ENCODE data around the gene ARSG.
A peak's percentile ranks its signal among the peaks of the same experiment; 100 is the strongest.
"Not testable (repeated sequence)": the region's sequence is repeated elsewhere in the genome, so short reads cannot be mapped to it uniquely, and the experiment has no call there.

The ARSG gene

GRCh38 chr17:68341482-68341881 lies 50.2 kb downstream of the ARSG start:
- DNase-seq: no peak

- no peak for DNase-seq
These were observed 52.7 kb downstream of the ARSG start for GRCh38 chr17:68343976-68344375.

DNA sequence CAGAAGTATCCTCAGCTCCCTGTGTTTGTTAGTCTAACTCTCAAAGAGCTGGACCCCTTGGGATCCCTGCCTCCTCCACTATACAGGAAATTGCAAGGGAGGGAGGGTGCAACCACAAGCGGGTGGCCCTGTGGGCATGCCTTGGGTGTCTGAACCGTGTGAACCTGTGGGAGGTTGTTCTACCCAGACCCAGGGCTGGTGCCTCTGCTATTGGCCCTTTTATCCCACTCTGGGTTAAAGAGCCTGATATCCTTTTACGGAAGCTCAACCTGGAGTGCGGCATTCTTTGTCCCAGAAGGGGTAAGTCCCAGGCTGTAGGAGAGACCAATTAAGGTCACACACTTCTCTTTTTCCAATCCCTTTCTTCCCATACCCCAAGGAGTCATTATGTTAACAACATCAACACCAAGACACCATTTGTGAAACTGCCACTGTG lies 53.4 kb downstream of the ARSG start:
- DNase-seq: peak in 1 of 2 experiments; percentile 36

DNA sequence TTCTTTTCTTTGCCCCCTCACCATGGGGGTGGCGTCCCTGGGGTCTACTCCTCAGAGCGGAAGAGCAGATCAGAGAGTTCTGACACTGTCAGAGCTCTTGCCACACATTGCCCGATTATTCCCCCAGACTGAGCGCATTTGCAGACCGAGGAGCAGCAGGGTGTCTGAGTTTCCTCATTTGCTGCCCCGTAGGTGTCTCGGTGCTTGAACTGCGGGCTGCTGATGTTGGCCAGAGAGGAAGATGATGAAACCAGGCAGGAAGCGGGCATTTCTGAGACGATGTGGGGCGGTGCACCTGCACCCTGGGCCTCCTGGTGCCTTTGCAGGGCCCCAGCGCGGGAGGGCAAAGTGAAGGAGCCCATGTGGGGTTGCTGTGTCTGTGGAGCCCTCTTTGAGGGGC lies 55.2 kb downstream of the ARSG start:
- peak; percentile 56 to 59 for DNase-seq

GRCh38 chr17:68347380-68347779 lies 56.1 kb downstream of the ARSG start:
- DNase-seq: no peak

- no peak for DNase-seq
These were observed 57.9 kb downstream of the ARSG start for GRCh38 chr17:68349157-68349556.

DNA sequence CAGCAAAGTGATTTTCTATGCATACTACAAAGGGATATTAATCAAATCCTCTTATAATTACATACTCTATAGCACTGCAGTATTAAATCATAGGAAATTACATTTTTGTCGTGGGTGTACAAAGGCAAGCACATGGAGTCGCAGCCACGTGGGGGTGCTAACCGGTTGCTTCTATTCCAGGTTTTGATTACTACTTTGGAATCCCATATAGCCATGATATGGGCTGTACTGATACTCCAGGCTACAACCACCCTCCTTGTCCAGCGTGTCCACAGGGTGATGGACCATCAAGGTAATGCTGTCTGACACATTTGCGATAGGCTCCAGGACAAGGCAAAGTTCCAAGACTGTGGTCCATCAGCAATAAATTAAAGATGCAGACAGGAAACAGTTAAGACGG lies 60.1 kb downstream of the ARSG start:
- no peak for DNase-seq

DNA sequence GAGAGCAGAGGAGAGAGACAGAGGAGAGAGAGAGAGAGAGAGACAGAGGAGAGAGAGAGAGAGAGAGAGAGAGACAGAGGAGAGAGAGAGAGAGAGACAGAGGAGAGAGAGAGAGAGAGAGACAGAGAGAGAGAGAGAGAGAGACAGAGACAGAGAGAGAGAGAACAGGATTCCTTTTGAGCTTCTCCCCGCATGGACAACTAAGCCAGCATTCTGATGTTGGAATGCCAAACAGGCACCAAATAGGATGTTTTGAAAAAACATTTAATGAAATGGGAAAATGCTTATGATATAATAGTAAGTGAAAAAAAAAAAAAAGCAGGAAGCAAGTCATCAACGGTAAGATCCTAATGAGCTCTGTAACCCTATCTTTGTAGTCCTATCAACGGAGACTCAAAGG lies 60.7 kb downstream of the ARSG start:
- no peak for DNase-seq

DNA sequence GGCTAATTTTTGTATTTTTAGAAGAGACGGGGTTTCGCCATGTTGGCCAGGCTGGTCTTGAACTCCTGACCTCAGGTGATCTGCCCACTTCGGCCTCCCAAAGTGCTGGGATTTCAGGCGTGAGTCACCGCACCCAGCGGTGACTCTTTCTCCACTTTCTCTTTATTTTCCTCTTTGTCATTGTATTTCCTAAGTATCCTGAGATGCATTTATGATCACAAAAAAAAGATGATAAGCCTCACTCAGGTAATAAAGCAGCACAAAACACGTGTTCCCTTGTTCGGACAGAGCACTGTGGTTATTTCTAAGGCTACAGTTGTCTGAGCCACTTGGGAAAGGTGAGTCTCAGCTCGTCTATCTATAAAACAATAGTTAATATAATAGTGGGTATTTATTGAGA lies 61.4 kb downstream of the ARSG start:
- not testable (repeated sequence) for DNase-seq

DNA sequence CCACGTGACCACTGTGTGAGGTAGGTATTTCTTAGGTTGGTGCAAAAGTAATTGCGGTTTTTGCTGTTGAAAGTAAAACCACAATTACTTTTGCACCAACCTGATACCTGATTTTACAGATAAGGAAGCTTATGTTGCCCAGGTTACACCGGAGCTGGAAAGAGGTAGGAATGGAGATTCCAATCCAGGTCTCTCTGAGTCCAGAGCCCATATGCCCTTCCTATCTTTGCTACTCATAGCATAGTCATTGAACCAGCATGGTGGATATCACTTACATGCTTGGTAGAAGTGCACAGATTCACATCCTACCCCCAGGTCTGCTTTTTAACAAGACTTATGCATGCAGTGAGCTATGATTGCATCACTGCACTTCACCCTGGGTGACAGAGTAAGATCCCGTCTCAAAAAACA lies 61.8 kb downstream of the ARSG start:
- DNase-seq: no peak

GRCh38 chr17:68354311-68354710 lies 63.0 kb downstream of the ARSG start:
- DNase-seq: not testable (repeated sequence)

GRCh38 chr17:68355108-68355507 lies 63.8 kb downstream of the ARSG start:
- not testable (repeated sequence) for DNase-seq

- DNase-seq: peak; percentile 8 to 62
These were observed 65.2 kb downstream of the ARSG start for GRCh38 chr17:68356520-68356919.

DNA sequence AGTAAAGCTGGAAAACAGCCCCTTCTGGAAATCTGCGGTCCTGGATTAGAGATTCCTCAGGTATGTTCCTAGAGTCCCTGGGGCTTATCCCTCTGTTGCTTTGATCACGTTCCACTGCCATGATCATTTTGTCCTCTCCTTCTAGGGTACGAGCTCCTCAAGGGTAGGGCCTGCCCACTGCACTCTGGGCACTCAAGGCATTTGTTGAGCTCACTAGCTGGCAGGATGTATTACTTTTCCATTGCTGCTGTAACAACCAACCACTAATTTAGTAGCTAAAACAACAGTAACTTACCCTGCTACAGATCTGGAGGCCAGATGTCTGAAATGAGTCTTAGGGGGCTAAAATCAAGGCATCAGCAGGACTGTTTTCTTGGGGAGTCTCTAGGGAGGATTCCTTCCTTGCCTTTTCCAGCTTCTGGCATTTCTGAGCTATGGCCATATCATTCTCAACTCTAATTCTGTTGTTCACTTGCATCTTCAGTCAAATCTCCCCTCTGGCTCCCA lies 65.7 kb downstream of the ARSG start:
- no peak for DNase-seq

DNA sequence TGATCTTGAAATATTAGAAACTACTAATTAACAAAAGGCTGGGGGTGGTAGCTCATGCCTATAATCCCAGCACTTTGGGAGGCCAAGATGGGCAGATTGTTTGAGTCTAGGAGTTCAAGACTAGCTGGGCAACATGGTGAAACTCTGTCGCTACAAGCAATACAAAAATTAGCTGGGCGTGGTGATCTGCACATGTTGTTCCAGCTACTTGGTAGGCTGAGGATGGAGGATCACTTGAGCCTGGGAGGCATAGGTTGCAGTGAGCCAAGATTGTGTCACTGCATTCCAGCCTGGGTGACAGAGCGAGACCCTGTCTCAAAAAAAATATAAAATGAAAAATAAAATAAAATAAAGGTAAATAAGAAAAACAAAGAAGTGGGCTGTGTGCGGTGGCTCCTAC lies 66.6 kb downstream of the ARSG start:
- no peak for DNase-seq

DNA sequence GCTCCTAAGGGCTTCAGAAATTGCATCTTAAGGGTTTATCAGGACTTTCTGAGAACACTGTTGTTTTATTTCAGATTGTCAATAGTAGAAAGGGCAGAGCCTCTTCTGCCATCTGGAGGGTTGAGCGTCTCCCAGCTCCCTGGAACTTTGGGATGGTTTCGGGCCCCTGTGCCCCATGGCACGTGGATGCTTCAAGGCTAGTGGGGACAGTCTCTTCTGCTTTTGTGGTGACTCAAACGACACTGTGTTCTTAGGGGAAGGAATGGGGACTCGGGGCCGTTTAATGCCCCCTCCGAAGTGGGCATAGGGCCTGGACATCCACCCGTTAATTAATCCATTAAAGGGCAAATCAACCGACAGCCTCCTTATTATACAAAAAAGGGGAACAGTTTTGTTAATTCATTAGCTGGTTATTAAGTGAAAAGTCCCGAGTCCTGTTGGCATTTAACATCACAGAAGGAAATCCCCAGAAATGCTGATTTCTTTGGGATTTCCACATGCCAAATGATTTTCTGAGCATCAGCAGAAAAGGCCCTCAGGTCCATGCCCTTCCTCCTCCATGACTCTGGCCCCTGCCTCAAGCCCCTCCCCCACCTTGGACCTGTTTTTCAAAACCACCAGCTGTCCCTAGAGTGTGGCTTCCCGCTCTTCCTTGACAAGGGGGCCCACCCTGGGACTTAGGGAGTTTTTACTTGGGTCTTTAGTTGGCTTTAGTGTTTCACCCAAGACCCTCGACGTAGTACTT lies 68.7 kb downstream of the ARSG start:
- DNase-seq: no peak

GRCh38 chr17:68365469-68365868 lies 74.2 kb downstream of the ARSG start:
- no peak for DNase-seq

DNA sequence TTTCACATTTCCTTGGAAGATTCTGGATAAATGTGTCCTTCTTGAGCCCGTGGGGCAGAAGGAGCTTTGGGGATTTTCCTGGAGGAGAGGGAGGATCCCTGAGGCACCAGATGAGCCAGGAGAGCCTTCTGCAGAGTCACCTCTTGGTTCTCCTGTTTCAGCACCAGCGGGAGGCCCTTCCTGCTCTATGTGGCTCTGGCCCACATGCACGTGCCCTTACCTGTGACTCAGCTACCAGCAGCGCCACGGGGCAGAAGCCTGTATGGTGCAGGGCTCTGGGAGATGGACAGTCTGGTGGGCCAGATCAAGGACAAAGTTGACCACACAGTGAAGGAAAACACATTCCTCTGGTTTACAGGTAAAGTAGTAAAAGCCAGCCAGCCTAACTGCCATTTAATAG lies 77.1 kb downstream of the ARSG start:
- DNase-seq: no peak

GRCh38 chr17:68375566-68375965 lies 84.3 kb downstream of the ARSG start:
- no peak for DNase-seq

- DNase-seq: not testable (repeated sequence)
These were observed 84.9 kb downstream of the ARSG start for GRCh38 chr17:68376178-68376577.

DNA sequence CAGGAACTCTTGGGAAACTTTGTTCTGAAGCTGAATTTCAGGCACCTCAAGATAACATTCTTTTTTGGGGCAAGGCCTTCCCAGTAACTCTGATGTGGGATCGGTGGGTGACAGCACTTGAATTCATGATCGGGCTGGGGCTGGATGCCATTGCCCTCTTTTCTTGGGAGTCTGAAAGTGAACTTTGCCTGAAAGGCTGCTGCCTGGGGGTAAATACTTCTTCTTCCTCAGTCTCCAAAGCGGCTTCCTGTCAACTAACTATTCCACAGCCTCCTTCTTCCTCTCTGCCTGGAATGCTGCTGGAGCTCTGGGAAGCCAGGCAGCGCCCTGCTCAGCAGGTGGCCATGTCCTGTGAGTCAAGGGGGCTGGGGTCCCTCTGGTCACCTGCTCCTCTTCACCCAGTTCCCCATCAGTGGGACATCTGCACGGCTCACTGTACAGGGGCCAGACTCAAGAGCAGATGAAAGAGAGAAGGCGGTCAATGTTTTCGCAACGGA lies 86.5 kb downstream of the ARSG start:
- DNase-seq: no peak

DNA sequence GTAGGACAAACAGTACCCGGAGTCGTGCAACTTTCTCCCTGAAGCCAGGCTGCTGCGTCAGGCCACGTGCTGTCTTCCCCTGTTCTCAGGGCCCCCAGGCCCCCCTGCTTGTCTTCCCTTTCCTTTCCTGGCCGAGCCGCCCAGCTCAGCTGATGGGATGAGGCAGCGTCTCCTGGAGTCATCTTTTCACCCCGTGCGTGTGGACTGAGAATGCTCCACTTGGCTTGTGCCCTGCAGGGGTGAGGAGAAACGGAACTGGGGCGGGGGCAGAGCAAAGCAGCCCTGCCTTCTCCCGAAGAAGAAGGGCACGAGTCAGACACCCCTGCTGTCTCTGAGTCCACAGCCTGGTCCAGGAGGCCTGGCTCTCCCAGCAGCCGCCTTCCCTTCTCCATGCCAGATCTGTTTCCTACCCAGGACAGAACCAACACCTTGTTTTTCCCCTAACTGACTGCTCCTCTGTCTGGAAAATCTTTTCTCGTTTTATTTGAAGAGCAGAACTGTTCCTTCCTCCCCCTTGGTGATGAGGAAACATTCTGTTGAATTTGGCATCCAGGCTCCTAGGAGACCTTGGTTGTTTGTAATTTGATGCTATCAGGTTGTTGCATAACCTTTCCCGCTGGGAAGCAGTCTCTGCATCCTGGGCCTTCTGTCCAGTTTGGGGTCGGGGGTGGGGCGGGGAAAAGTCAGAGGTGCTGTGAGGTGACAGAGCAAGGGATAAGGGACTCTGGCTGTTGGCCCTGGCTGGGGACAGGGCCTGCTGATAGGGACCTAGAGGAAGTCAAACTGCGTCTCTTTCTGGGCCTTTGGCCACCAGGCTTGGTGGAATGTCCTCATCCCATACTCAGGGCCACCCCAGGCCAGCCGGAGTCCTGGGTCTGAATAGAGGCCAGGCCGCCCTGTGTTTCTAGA lies 87.2 kb downstream of the ARSG start:
- DNase-seq: no peak

- DNase-seq: no peak
These were observed 87.8 kb downstream of the ARSG start for GRCh38 chr17:68379177-68379510.
